ENCODE results near the gene ADGRL2. TPM values are rescaled to one million over a fixed set of nuclear protein-coding genes. Genes with fewer than 3 reads are reported as not detected.

ADGRL2 gene
- total RNA-seq (2014; rRNA removed; shearing (Covaris generic)), result not detected in 2 replicates

GRCh38 chr1:81800695-81801650 lies at the start of gene ADGRL2:
Gene ADGRL2 (plus strand): TSS chr1:81800934. CDS start chr1:81836985, 36,051 bp downstream.
- in situ Hi-C loops (cut with HindIII; ENCODE audit: low sequenced_read_pairs), result no loop called here
- peak; percentile 68 for DNase-seq (ENCODE audit: low spot score)

- DNase-seq (ENCODE audit: low spot score), result no peak
- in situ Hi-C loops (cut with HindIII; ENCODE audit: low sequenced_read_pairs), result no loop called here
These were observed 47.9 kb upstream of the ADGRL2 start for GRCh38 chr1:81752840-81753239.

GRCh38 chr1:81754424-81754823 lies 46.3 kb upstream of the ADGRL2 start:
- no peak for DNase-seq (ENCODE audit: low spot score)
- in situ Hi-C loops (cut with HindIII; ENCODE audit: low sequenced_read_pairs), result no loop called here

- in situ Hi-C loops (cut with HindIII; ENCODE audit: low sequenced_read_pairs), result no loop called here
- no peak for DNase-seq (ENCODE audit: low spot score)
These were observed 43.9 kb upstream of the ADGRL2 start for GRCh38 chr1:81756872-81757271.

GRCh38 chr1:81757398-81758020 lies 43.2 kb upstream of the ADGRL2 start:
- in situ Hi-C loops (cut with HindIII; ENCODE audit: low sequenced_read_pairs), result no loop called here
- no peak for DNase-seq (ENCODE audit: low spot score)

- DNase-seq (ENCODE audit: low spot score), result no peak
- in situ Hi-C loops (cut with HindIII; ENCODE audit: low sequenced_read_pairs), result no loop called here
These were observed 42.6 kb upstream of the ADGRL2 start for GRCh38 chr1:81758181-81758580.

- DNase-seq (ENCODE audit: low spot score), result no peak
- in situ Hi-C loops (cut with HindIII; ENCODE audit: low sequenced_read_pairs), result no loop called here
These were observed 40.1 kb upstream of the ADGRL2 start for GRCh38 chr1:81760477-81761097.

GRCh38 chr1:81775510-81775909 lies 25.2 kb upstream of the ADGRL2 start:
- in situ Hi-C loops (cut with HindIII; ENCODE audit: low sequenced_read_pairs), result no loop called here

GRCh38 chr1:81780705-81781454 lies 19.9 kb upstream of the ADGRL2 start:
- in situ Hi-C loops (cut with HindIII; ENCODE audit: low sequenced_read_pairs), result no loop called here
- DNase-seq (ENCODE audit: low spot score), result no peak

More at GRCh38 chr1:81775510-81775909, 25.2 kb upstream of the ADGRL2 start:
- no peak for DNase-seq (ENCODE audit: low spot score)

GRCh38 chr1:81781749-81782148 lies 19.0 kb upstream of the ADGRL2 start:
- in situ Hi-C loops (cut with HindIII; ENCODE audit: low sequenced_read_pairs), result no loop called here
- DNase-seq (ENCODE audit: low spot score), result no peak

- in situ Hi-C loops (cut with HindIII; ENCODE audit: low sequenced_read_pairs), result no loop called here
These were observed 8.6 kb upstream of the ADGRL2 start for GRCh38 chr1:81792184-81792583.

GRCh38 chr1:81797701-81798100 lies 3.0 kb upstream of the ADGRL2 start:
- in situ Hi-C loops (cut with HindIII; ENCODE audit: low sequenced_read_pairs), result no loop called here
- DNase-seq (ENCODE audit: low spot score), result no peak

More at GRCh38 chr1:81792184-81792583, 8.6 kb upstream of the ADGRL2 start:
- DNase-seq (ENCODE audit: low spot score), result no peak

GRCh38 chr1:81799939-81800694 lies 617 bp upstream of the ADGRL2 start:
- in situ Hi-C loops (cut with HindIII; ENCODE audit: low sequenced_read_pairs), result no loop called here
- DNase-seq (ENCODE audit: low spot score), result no peak

GRCh38 chr1:81801651-81802456 lies 1.1 kb downstream of the ADGRL2 start:
- in situ Hi-C loops (cut with HindIII; ENCODE audit: low sequenced_read_pairs), result no loop called here
- no peak for DNase-seq (ENCODE audit: low spot score)

GRCh38 chr1:81802457-81802706 lies 1.6 kb downstream of the ADGRL2 start:
- no peak for DNase-seq (ENCODE audit: low spot score)
- in situ Hi-C loops (cut with HindIII; ENCODE audit: low sequenced_read_pairs), result no loop called here

GRCh38 chr1:81802707-81803430 lies 2.1 kb downstream of the ADGRL2 start:
- DNase-seq (ENCODE audit: low spot score), result no peak
- in situ Hi-C loops (cut with HindIII; ENCODE audit: low sequenced_read_pairs), result no loop called here

GRCh38 chr1:81803431-81804110 lies 2.8 kb downstream of the ADGRL2 start:
- DNase-seq (ENCODE audit: low spot score), result no peak

More at GRCh38 chr1:81803431-81804110, 2.8 kb downstream of the ADGRL2 start:
- in situ Hi-C loops (cut with HindIII; ENCODE audit: low sequenced_read_pairs), result no loop called here
